Fibroblast of lung (primary cell): ENCODE data around the gene KLHL20. TPM values are rescaled to one million over a fixed set of nuclear protein-coding genes. Genes with fewer than 3 reads are reported as not detected.
"Not testable (repeated sequence)": the region's sequence is repeated elsewhere in the genome, so short reads cannot be mapped to it uniquely, and the experiment has no call there.

Source experiments
- DNase-seq, 2 donors: peaks; one replicate each; pipeline versions ENCODE4 v3.0.0 to v3.0.0-alpha.2; 2010; ENCODE audit warnings: low read depth in 2 of 2
- H2AFZ ChIP-seq: 2 replicates; pipeline ENCODE4 v1.5.1; 2012; ENCODE audit warnings: low read length, control low read depth, inconsistent platforms
- H3K27ac ChIP-seq: 2 replicates; pipeline ENCODE4 v1.5.1; 2011; ENCODE audit warnings: low read length, control low read depth; ENCODE audit not compliant: insufficient read depth
- H3K27me3 ChIP-seq: 2 replicates; pipeline ENCODE4 v1.5.1; 2011; ENCODE audit warnings: mild to moderate bottlenecking, low read length; ENCODE audit not compliant: control insufficient read depth, insufficient read depth
- H3K36me3 ChIP-seq: 2 replicates; pipeline ENCODE4 v1.5.1; 2011; ENCODE audit warnings: low read length; ENCODE audit not compliant: control insufficient read depth, insufficient read depth
- H3K4me1 ChIP-seq: 2 replicates; pipeline ENCODE4 v1.5.1; 2011; ENCODE audit warnings: low read length; ENCODE audit not compliant: control insufficient read depth, insufficient read depth; ENCODE audit errors: extremely low read depth
- H3K4me2 ChIP-seq: 2 replicates; pipeline ENCODE4 v1.5.1; 2011; ENCODE audit warnings: low read length, control low read depth; ENCODE audit not compliant: insufficient read depth; ENCODE audit errors: extremely low read depth
- H3K4me3 ChIP-seq, 4 experiments: fragments of 200-600 bp in 1 of 4; sonication (generic) in 1 of 4; replicated peaks in 1 of 4; 2 replicates each; pipeline ENCODE4 v1.5.1; 2011 to 2016; ENCODE audit warnings: low read length in 4 of 4, low read depth in 3 of 4, mild to moderate bottlenecking in 3 of 4, control low read depth in 2 of 4, inconsistent platforms in 1 of 4, mixed read lengths in 1 of 4; ENCODE audit not compliant: insufficient read depth in 1 of 4; ENCODE audit errors: control extremely low read depth in 1 of 4
- H3K79me2 ChIP-seq: 2 replicates; pipeline ENCODE4 v1.5.1; 2012; ENCODE audit warnings: mild to moderate bottlenecking, low read length, inconsistent platforms; ENCODE audit not compliant: control insufficient read depth, insufficient read depth
- H3K9ac ChIP-seq: 2 replicates; pipeline ENCODE4 v1.5.1; 2011; ENCODE audit warnings: mild to moderate bottlenecking, low read length, control low read depth; ENCODE audit not compliant: insufficient read depth
- H3K9me3 ChIP-seq: 2 replicates; pipeline ENCODE4 v1.5.1; 2012; ENCODE audit warnings: low read depth, low read length; ENCODE audit not compliant: control insufficient read depth, insufficient read depth
- H4K20me1 ChIP-seq: 2 replicates; pipeline ENCODE4 v1.5.1; 2011; ENCODE audit warnings: low read length; ENCODE audit not compliant: control insufficient read depth, insufficient read depth; ENCODE audit errors: extremely low read depth
- CTCF ChIP-seq, 2 donors: IDR thresholded peaks in 1 of 2; conservative IDR thresholded peaks in 1 of 2; 1 replicate in 1 of 2; 2 replicates in 1 of 2; pipeline ENCODE4 v1.5.1; 2011 to 2012; ENCODE audit warnings: low read length in 2 of 2, control low read depth in 1 of 2, inconsistent platforms in 1 of 2, low read depth in 1 of 2, mild to moderate bottlenecking in 1 of 2
- EZH2 ChIP-seq: IDR thresholded peaks from 2 replicates; pipeline ENCODE4 v1.5.1; 2012; ENCODE audit warnings: low read length, control low read depth, mild to moderate bottlenecking; ENCODE audit errors: missing control alignments
- polyA plus RNA-seq, 2 donors: library from polyadenylated mRNA; depleted of rRNA in 1 of 2; stranded (reverse) in 1 of 2; unstranded in 1 of 2; fragments of >200 nt; gene quantifications; 2 replicates each; pipeline ENCODE4 v1.2.1, GENCODE V29; 2011 to 2012; ENCODE audit warnings: missing spikeins in 1 of 2
- total RNA-seq: library from RNA; depleted of rRNA; stranded (reverse); fragments of >200 nt; gene quantifications from 2 replicates; pipeline ENCODE4 v1.2.1, GENCODE V29; 2014

KLHL20 gene
- total and polyA plus RNA-seq, 2 donors (not counting 1 experiment from before 2014, with no cell fraction given) = 29.2 to 47.2 TPM

DNA sequence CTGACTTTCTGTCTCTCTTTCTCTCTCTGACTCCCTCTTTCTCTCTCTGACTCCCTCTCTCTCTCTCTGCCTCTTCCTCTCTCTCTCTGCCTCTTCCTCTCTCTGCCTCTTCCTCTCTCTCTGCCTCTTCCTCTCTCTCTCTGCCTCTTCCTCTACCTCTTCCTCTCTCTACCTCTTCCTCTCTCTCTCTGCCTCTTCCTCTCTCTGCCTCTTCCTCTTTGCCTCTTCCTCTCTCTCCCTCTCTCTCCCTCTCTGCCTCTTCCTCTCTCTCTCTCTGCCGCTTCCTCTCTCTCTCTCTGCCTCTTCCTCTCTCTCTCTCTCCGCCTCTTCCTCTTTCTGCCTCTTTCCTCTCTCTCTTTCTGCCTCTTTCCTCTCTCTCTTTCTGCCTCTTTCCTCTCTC is 26.5 kb upstream of the KLHL20 start:
- Histone ChIP-seq H3K27ac (no peak overlapping the region), H3K27me3 (peaks cover 3% of the 10 kb centered on the region), H3K4me1 (no peaks in the 10 kb centered on the region), H3K9ac (no peak overlapping the region), H2AFZ (no peak overlapping the region), H3K4me3 (no peak overlapping the region), H3K9me3 (no peaks in the 10 kb centered on the region), H4K20me1 (no peaks in the 10 kb centered on the region), H3K4me2 (no peak overlapping the region), H3K36me3 (no peaks in the 10 kb centered on the region), H3K79me2 (no peaks in the 10 kb centered on the region)
- DNase-seq = no peak
- TF ChIP-seq EZH2 (no peak), CTCF (conservative IDR thresholded peaks at IDR 0.05 in 1 of 2, IDR thresholded peaks at IDR 0.05 in 1 of 2; ENCODE audit: low read depth in 1 of 2, low read length in 2 of 2) (no peak)

- no peak overlapping the region for H2AFZ ChIP-seq
- H3K27ac ChIP-seq = no peak overlapping the region
- no peaks in the 10 kb centered on the region for H4K20me1 ChIP-seq
- no peaks in the 10 kb centered on the region for H3K4me1 ChIP-seq
- no peak for TF ChIP-seq CTCF (conservative IDR thresholded peaks at IDR 0.05 in 1 of 2, IDR thresholded peaks at IDR 0.05 in 1 of 2; ENCODE audit: low read depth in 1 of 2, low read length in 2 of 2)
- TF ChIP-seq EZH2 = no peak
- H3K9me3 ChIP-seq = no peaks in the 10 kb centered on the region
- no peak overlapping the region for H3K4me3 ChIP-seq
- H3K9ac ChIP-seq = no peak overlapping the region
- DNase-seq = no peak
- no peak overlapping the region for H3K4me2 ChIP-seq
- no peaks in the 10 kb centered on the region for H3K36me3 ChIP-seq
- H3K79me2 ChIP-seq = no peaks in the 10 kb centered on the region
- H3K27me3 ChIP-seq = peaks cover 5% of the 10 kb centered on the region
These were observed 21.5 kb upstream of the KLHL20 start for GRCh38 chr1:173693238-173693637.

DNA sequence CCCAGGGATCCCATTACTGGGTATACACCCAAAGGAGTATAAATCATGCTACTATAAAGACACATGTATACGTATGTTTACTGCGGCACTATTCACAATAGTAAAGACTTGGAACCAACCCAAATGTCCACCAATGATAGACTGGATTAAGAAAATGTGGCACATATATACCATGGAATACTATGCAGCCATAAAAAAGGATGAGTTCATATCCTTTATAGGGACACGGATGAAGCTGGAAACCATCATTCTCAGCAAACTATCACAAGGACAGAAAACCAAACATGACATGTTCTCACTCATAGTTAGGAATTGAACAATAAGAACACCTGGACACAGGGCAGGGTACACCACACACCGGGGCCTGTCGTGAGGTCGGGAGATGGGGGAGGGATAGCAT is 13.5 kb upstream of the KLHL20 start:
- not testable (repeated sequence) for DNase-seq, H4K20me1 ChIP-seq, H3K27ac ChIP-seq, H3K4me3 ChIP-seq, H3K9me3 ChIP-seq, H3K27me3 ChIP-seq, H3K79me2 ChIP-seq, H2AFZ ChIP-seq, H3K4me2 ChIP-seq, H3K36me3 ChIP-seq, H3K9ac ChIP-seq, H3K4me1 ChIP-seq
